ENCODE data around the gene PXMP2.
"Not testable (repeated sequence)": the region's sequence is repeated elsewhere in the genome, so short reads cannot be mapped to it uniquely, and the experiment has no call there.

Gene PXMP2

DNA sequence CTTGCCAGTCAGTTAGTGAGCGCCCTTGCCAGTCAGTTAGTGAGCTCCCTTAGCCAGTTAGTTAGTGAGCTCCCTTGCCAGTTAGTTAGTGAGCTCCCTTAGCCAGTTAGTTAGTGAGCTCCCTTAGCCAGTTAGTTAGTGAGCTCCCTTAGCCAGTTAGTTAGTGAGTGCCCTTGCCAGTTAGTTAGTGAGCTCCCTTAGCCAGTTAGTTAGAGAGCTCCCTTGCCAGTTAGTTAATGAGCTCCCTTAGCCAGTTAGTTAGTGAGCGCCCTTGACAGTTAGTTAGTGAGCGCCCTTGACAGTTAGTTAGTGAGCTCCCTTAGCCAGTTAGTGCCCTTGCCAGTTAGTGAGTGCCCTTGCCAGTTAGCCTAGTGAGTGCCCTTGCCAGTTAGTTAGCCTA lies 7.5 kb downstream of the PXMP2 start:
- DNase-seq (ENCODE audit: low spot score in 2 of 2); H3K4me3 ChIP-seq; in situ Hi-C loops (cut with MboI; ENCODE audit: low sequenced_read_pairs); H3K9me3 ChIP-seq; H3K4me1 ChIP-seq; H3K27me3 ChIP-seq (ENCODE audit: low read depth): not testable (repeated sequence)
- H3K36me3 ChIP-seq (replicated peaks): peaks cover 50% of the 10 kb centered on the region

- peaks cover 51% of the 10 kb centered on the region for H3K36me3 ChIP-seq (replicated peaks)
- no peaks in the 10 kb centered on the region for H3K4me1 ChIP-seq
- DNase-seq (ENCODE audit: low spot score in 2 of 2): no peak
- in situ Hi-C loops (cut with MboI; ENCODE audit: low sequenced_read_pairs): no loop called here
- H3K27me3 ChIP-seq (ENCODE audit: low read depth): no peaks in the 10 kb centered on the region
- no peak overlapping the region for H3K4me3 ChIP-seq
- no peaks in the 10 kb centered on the region for H3K9me3 ChIP-seq
These were observed 8.0 kb downstream of the PXMP2 start for GRCh38 chr12:132695431-132695830.

GRCh38 chr12:132698341-132698740 lies 11.0 kb downstream of the PXMP2 start:
- peaks cover 58% of the 10 kb centered on the region for H3K36me3 ChIP-seq (replicated peaks)
- in situ Hi-C loops (cut with MboI; ENCODE audit: low sequenced_read_pairs): no loop called here

DNA sequence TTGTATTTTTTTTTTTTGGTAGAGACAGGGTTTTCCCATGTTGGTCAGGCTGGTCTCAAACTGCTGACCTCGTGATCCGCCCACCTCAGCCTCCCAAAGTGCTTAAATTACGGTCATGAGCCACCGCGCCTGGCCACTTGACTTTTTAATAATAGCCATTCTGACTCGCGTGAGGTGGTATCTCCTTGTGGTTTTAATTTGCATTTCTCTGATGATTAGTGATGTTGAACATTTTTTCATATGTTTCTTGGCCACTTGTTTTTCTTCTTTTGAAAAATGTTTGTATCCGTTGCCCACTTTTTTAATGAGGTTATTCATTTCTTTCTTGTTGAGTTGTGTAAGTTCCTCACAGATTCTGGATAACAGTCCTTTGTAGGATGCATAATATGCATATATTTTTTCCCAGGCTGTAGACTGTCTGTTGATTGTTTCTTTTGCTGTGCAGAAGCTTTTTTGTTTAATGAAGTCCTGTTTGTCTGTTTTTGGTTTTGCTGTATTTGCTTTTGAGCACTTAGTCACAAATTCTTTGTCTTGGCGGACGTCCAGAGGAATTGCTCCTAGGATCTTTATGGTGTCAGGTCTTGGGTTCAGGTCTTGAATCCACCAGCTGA lies 12.9 kb downstream of the PXMP2 start:
- no peaks in the 10 kb centered on the region for H3K9me3 ChIP-seq
- in situ Hi-C loops (cut with MboI; ENCODE audit: low sequenced_read_pairs): no loop called here
- H3K36me3 ChIP-seq (replicated peaks): peaks cover 73% of the 10 kb centered on the region
- H3K4me3 ChIP-seq: no peak overlapping the region
- H3K27me3 ChIP-seq (ENCODE audit: low read depth): no peaks in the 10 kb centered on the region
- H3K4me1 ChIP-seq: no peaks in the 10 kb centered on the region
- DNase-seq (ENCODE audit: low spot score in 2 of 2): no peak

More at GRCh38 chr12:132698341-132698740, 11.0 kb downstream of the PXMP2 start:
- no peaks in the 10 kb centered on the region for H3K4me1 ChIP-seq
- no peak overlapping the region for H3K4me3 ChIP-seq
- DNase-seq (ENCODE audit: low spot score in 2 of 2): no peak
- H3K9me3 ChIP-seq: no peaks in the 10 kb centered on the region
- no peaks in the 10 kb centered on the region for H3K27me3 ChIP-seq (ENCODE audit: low read depth)

DNA sequence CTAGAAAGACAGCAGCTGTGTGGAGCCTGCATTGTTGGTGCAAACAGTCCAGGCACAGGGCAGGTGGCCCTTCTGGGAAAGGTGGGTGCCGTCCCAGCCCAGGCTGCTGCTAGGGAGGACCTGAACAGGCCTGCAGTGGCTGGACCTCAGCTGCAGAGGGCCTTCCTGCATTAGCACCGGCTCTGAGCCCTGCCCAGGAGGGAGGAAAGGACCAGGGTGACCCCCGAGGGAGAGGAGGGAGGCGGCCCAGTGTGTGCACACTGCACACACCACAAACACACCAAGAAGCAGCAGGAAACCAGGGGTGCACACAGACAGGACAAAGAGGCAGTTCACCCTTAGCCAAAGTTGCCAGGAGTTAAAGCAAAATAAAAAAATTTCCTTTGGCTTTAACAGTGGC lies 15.3 kb downstream of the PXMP2 start:
- Histone ChIP-seq H3K9me3 (no peaks in the 10 kb centered on the region), H3K27me3 (ENCODE audit: low read depth) (no peaks in the 10 kb centered on the region), H3K4me3 (no peak overlapping the region), H3K36me3 (replicated peaks) (peaks cover 56% of the 10 kb centered on the region), H3K4me1 (no peaks in the 10 kb centered on the region)
- in situ Hi-C loops (cut with MboI; ENCODE audit: low sequenced_read_pairs): no loop called here
- no peak for DNase-seq (ENCODE audit: low spot score in 2 of 2)

DNA sequence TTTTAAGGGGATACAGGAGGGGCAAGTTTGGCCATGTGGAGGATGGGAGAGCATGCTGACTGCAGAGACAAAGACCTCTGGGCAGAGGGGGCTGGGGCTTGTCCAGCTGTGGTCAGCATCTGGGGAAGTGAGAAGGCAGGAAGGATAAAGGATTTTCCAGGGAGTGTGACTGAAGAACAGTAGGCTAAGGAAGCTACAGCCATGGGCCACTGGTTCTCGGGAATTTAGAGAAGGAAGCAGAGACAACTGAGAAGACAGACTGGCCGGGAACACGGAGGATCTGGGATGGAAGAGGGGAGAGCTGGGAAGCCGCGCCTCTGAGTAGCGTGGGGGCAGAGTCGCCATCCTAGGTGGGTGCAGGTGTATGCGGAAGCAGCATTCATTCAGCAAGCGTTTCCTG lies 16.3 kb downstream of the PXMP2 start:
- no peak overlapping the region for H3K4me3 ChIP-seq
- no peaks in the 10 kb centered on the region for H3K9me3 ChIP-seq
- in situ Hi-C loops (cut with MboI; ENCODE audit: low sequenced_read_pairs): no loop called here
- no peaks in the 10 kb centered on the region for H3K4me1 ChIP-seq
- H3K36me3 ChIP-seq (replicated peaks): peaks cover 56% of the 10 kb centered on the region
- DNase-seq (ENCODE audit: low spot score in 2 of 2): no peak
- no peaks in the 10 kb centered on the region for H3K27me3 ChIP-seq (ENCODE audit: low read depth)

GRCh38 chr12:132707241-132707640 lies 19.9 kb downstream of the PXMP2 start:
- Histone ChIP-seq H3K4me3 (no peak overlapping the region), H3K27me3 (ENCODE audit: low read depth) (no peaks in the 10 kb centered on the region), H3K36me3 (replicated peaks) (peaks cover 34% of the 10 kb centered on the region), H3K4me1 (peaks cover 6% of the 10 kb centered on the region), H3K9me3 (no peaks in the 10 kb centered on the region)
- in situ Hi-C loops (cut with MboI; ENCODE audit: low sequenced_read_pairs): no loop called here
- DNase-seq (ENCODE audit: low spot score in 2 of 2): no peak

DNA sequence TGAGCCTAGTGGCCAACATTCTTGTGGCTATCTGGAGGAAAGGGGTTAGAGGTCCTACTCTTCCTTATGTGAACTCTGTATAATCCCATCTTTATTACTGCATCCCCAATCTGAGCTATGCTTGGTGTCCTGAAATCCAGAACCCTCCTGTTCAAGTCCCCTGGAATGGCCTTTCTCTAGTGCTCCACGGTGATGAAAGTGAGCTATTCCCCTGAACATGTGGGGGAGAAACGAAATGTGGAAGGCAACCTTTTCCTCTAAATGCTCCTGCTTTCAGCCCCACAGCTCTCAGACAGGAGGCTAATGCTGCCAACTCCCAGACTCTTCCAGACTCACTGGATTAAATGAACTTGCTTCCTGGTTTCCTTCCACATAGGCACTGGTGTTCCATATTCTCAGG lies 20.8 kb downstream of the PXMP2 start:
- Histone ChIP-seq H3K4me1 (peaks cover 6% of the 10 kb centered on the region), H3K4me3 (no peak overlapping the region), H3K9me3 (no peaks in the 10 kb centered on the region), H3K36me3 (replicated peaks) (peaks cover 36% of the 10 kb centered on the region), H3K27me3 (ENCODE audit: low read depth) (no peaks in the 10 kb centered on the region)
- no peak for DNase-seq (ENCODE audit: low spot score in 2 of 2)
- in situ Hi-C loops (cut with MboI; ENCODE audit: low sequenced_read_pairs): no loop called here

GRCh38 chr12:132710043-132710404 lies 22.6 kb downstream of the PXMP2 start:
- Histone ChIP-seq H3K36me3 (replicated peaks) (peaks cover 32% of the 10 kb centered on the region), H3K9me3 (no peaks in the 10 kb centered on the region), H3K4me3 (peak overlapping the region; percentile 74), H3K27me3 (ENCODE audit: low read depth) (no peaks in the 10 kb centered on the region), H3K4me1 (peaks cover 6% of the 10 kb centered on the region)
- in situ Hi-C loops (cut with MboI; ENCODE audit: low sequenced_read_pairs): no loop called here
- no peak for DNase-seq (ENCODE audit: low spot score in 2 of 2)

- Histone ChIP-seq H3K36me3 (replicated peaks) (peaks cover 35% of the 10 kb centered on the region), H3K4me3 (peak within 1 kb of the TSS; percentile 79), H3K27me3 (ENCODE audit: low read depth) (no peaks in the 10 kb centered on the region), H3K9me3 (no peaks in the 10 kb centered on the region), H3K4me1 (peaks cover 6% of the 10 kb centered on the region)
- in situ Hi-C loops (cut with MboI; ENCODE audit: low sequenced_read_pairs): no loop called here
- DNase-seq (ENCODE audit: low spot score in 2 of 2): peak; percentile 74 to 84
These were observed 23.2 kb downstream of the PXMP2 start, which contains the start of gene PGAM5 for GRCh38 chr12:132710405-132711079. PGAM5 (plus strand) TSS chr12:132710842; CDS start chr12:132710877, 35 bp downstream.

GRCh38 chr12:132711080-132711843 lies 23.9 kb downstream of the PXMP2 start:
- DNase-seq (ENCODE audit: low spot score in 2 of 2): peak in 1 of 2 experiments; percentile 51
- in situ Hi-C loops (cut with MboI; ENCODE audit: low sequenced_read_pairs): no loop called here
- peaks cover 6% of the 10 kb centered on the region for H3K4me1 ChIP-seq

GRCh38 chr12:132713123-132713522 lies 25.7 kb downstream of the PXMP2 start:
- DNase-seq (ENCODE audit: low spot score in 2 of 2): no peak
- H3K4me1 ChIP-seq: peaks cover 6% of the 10 kb centered on the region
- H3K27me3 ChIP-seq (ENCODE audit: low read depth): no peaks in the 10 kb centered on the region
- peaks cover 52% of the 10 kb centered on the region for H3K36me3 ChIP-seq (replicated peaks)
- no peak overlapping the region for H3K4me3 ChIP-seq
- in situ Hi-C loops (cut with MboI; ENCODE audit: low sequenced_read_pairs): no loop called here
- no peaks in the 10 kb centered on the region for H3K9me3 ChIP-seq

More at GRCh38 chr12:132711080-132711843, 23.9 kb downstream of the PXMP2 start:
- Histone ChIP-seq H3K36me3 (replicated peaks) (peaks cover 37% of the 10 kb centered on the region), H3K27me3 (ENCODE audit: low read depth) (no peaks in the 10 kb centered on the region), H3K4me3 (peak overlapping the region; percentile 79), H3K9me3 (no peaks in the 10 kb centered on the region)

DNA sequence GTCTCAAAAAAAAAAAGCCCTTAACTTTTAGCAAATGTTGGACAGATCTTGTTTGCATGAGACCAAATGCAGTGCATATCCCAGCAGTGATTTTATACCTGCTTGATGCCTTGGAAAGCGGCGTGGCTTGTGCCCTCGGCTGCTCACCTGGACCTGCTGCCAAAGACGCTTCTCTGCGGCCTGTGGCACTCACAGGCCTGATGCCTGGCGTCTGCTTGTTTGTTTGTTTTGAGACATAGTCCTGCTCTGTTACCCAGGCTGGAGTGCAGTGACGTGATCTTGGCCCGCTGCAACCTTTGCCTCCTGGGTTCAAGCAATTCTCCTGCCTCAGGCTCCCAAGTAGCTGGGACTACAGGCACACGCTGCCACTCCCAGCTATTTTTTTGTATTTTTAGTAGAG lies 28.5 kb downstream of the PXMP2 start:
- DNase-seq (ENCODE audit: low spot score in 2 of 2): no peak
- Histone ChIP-seq H3K4me1 (no peaks in the 10 kb centered on the region), H3K27me3 (ENCODE audit: low read depth) (no peaks in the 10 kb centered on the region), H3K4me3 (no peak overlapping the region), H3K9me3 (no peaks in the 10 kb centered on the region), H3K36me3 (replicated peaks) (peaks cover 68% of the 10 kb centered on the region)
- in situ Hi-C loops (cut with MboI; ENCODE audit: low sequenced_read_pairs): loop anchor here (5.0 kb wide), 1 partner anchor 36 kb away; no protein-coding TSS in a partner anchor

- H3K36me3 ChIP-seq (replicated peaks): peaks cover 73% of the 10 kb centered on the region
- no peaks in the 10 kb centered on the region for H3K27me3 ChIP-seq (ENCODE audit: low read depth)
- DNase-seq (ENCODE audit: low spot score in 2 of 2): no peak
These were observed 29.0 kb downstream of the PXMP2 start for GRCh38 chr12:132716356-132716755.

More at GRCh38 chr12:132716356-132716755, 29.0 kb downstream of the PXMP2 start:
- H3K4me3 ChIP-seq: no peak overlapping the region
- in situ Hi-C loops (cut with MboI; ENCODE audit: low sequenced_read_pairs): loop anchor here (5.0 kb wide), 1 partner anchor 36 kb away; no protein-coding TSS in a partner anchor
- no peaks in the 10 kb centered on the region for H3K9me3 ChIP-seq
- H3K4me1 ChIP-seq: no peaks in the 10 kb centered on the region
